H1 (cell line): Measurements from ENCODE around the gene SMYD3. TPM values are rescaled to one million over a fixed set of nuclear protein-coding genes. Genes with fewer than 3 reads are reported as not detected.

ENCODE experiments used
- CTCF ChIA-PET: fragments of 300-600 bp; sonication (Branson Sonifier 250); formaldehyde crosslinking; loops from one replicate; lab custom pipeline; 2021; ENCODE audit not compliant: partially characterized antibody; lab: Charles Lee
- POLR2A ChIA-PET: fragments of 300-600 bp; sonication (Branson Sonifier 250); formaldehyde crosslinking; loops from one replicate; lab custom pipeline; 2021; ENCODE audit warnings: inconsistent platforms; ENCODE audit not compliant: partially characterized antibody; lab: Charles Lee
- DNase-seq, 2 experiments: peaks; one replicate each; pipeline versions ENCODE4 v3.0.0 to v3.0.0-alpha.2; 2010 to 2022; ENCODE audit warnings: low spot score in 2 of 2, low read depth in 1 of 2, mixed read lengths in 1 of 2
- FAIRE-seq: peaks from 2 replicates; lab custom pipeline; 2011; peaks lifted over from hg19 to GRCh38; lab: Jason Lieb, UNC
- H2AFZ ChIP-seq: 2 replicates; pipeline ENCODE4 v1.8.1; 2012; ENCODE audit warnings: low read length, inconsistent platforms
- H2AK5ac ChIP-seq: 2 replicates; pipeline ENCODE4 v1.6.1; 2013; ENCODE audit warnings: low read depth, low read length
- H2BK120ac ChIP-seq: replicated peaks from 2 replicates; pipeline ENCODE3; 2013; ENCODE audit warnings: low read depth, low read length, inconsistent platforms
- H2BK12ac ChIP-seq: 2 replicates; pipeline ENCODE4 v1.6.1; 2013; ENCODE audit warnings: low read depth, low read length
- H2BK15ac ChIP-seq: 2 replicates; pipeline ENCODE4 v1.6.1; 2013; ENCODE audit warnings: low read length
- H2BK20ac ChIP-seq: 2 replicates; pipeline ENCODE4 v1.6.1; 2013; ENCODE audit warnings: low read length
- H2BK5ac ChIP-seq: 2 replicates; pipeline ENCODE4 v1.6.1; 2013; ENCODE audit warnings: low read depth, low read length
- H3K14ac ChIP-seq: 2 replicates; pipeline ENCODE4 v1.6.1; 2013; ENCODE audit warnings: inconsistent platforms; ENCODE audit not compliant: insufficient read length
- H3K18ac ChIP-seq: 2 replicates; pipeline ENCODE4 v1.6.1; 2013; ENCODE audit warnings: low read length; ENCODE audit errors: extremely low read depth
- H3K23ac ChIP-seq: 2 replicates; pipeline ENCODE4 v1.6.1; 2013; ENCODE audit warnings: inconsistent platforms; ENCODE audit not compliant: insufficient read length
- H3K23me2 ChIP-seq: 2 replicates; pipeline ENCODE4 v1.6.1; 2013; ENCODE audit warnings: low read depth, low read length
- H3K27ac ChIP-seq: 2 replicates; pipeline ENCODE4 v1.6.1; 2011; ENCODE audit warnings: low read depth, low read length, inconsistent platforms
- H3K27me3 ChIP-seq, 4 experiments: replicated peaks in 1 of 4; 1 replicate in 1 of 4; 2 replicates in 3 of 4; pipeline versions ENCODE4 v1.6.1 to v1.8.1; 2011 to 2013; ENCODE audit warnings: low read length in 3 of 4, mild to moderate bottlenecking in 3 of 4, inconsistent platforms in 2 of 4, mixed read lengths in 2 of 4, moderate library complexity in 1 of 4; ENCODE audit not compliant: control insufficient read depth in 3 of 4, insufficient read depth in 3 of 4; ENCODE audit errors: extremely low read depth in 1 of 4
- H3K36me3 ChIP-seq, 4 experiments: 2 replicates each; pipeline versions ENCODE4 v1.6.1 to v1.8.1; 2011 to 2013; ENCODE audit warnings: mild to moderate bottlenecking in 4 of 4, low read length in 3 of 4, moderate library complexity in 2 of 4, control low read depth in 1 of 4, inconsistent platforms in 1 of 4; ENCODE audit not compliant: insufficient read depth in 4 of 4, control insufficient read depth in 2 of 4
- H3K4ac ChIP-seq: replicated peaks from 2 replicates; pipeline ENCODE3; 2013; ENCODE audit warnings: low read length, low read depth, mixed read lengths, inconsistent platforms; ENCODE audit not compliant: insufficient read length
- H3K4me1 ChIP-seq, 4 experiments: replicated peaks in 1 of 4; 1 replicate in 1 of 4; 2 replicates in 3 of 4; pipeline versions ENCODE4 v1.6.1 to v1.8.1; 2011 to 2013; ENCODE audit warnings: low read length in 3 of 4, inconsistent platforms in 2 of 4, mixed read lengths in 1 of 4; ENCODE audit not compliant: insufficient read depth in 4 of 4, control insufficient read depth in 3 of 4
- H3K4me2 ChIP-seq, 2 experiments: 2 replicates each; pipeline versions ENCODE4 v1.6.1 to v1.8.1; 2011 to 2013; ENCODE audit warnings: low read depth in 2 of 2, low read length in 2 of 2, control low read depth in 1 of 2, inconsistent platforms in 1 of 2, mild to moderate bottlenecking in 1 of 2; ENCODE audit not compliant: insufficient read depth in 1 of 2
- H3K4me3 ChIP-seq, 4 experiments: fragments of 200-600, 300-600 bp in 1 of 4; sonication (generic), shearing (Covaris generic), sonication (Bioruptor Twin) in 1 of 4; 2 replicates each; pipeline versions ENCODE4 v1.5.1 to v1.8.1; 2011 to 2016; ENCODE audit warnings: low read length in 4 of 4, low read depth in 3 of 4, control low read depth in 2 of 4, inconsistent platforms in 2 of 4, mild to moderate bottlenecking in 2 of 4, mixed read lengths in 1 of 4, moderate library complexity in 1 of 4; ENCODE audit not compliant: insufficient read depth in 2 of 4; ENCODE audit errors: extremely low read depth in 1 of 4
- H3K56ac ChIP-seq: replicated peaks from 2 replicates; pipeline ENCODE3; 2013; ENCODE audit warnings: low read depth, mild to moderate bottlenecking, mixed read lengths, low read length, inconsistent platforms; ENCODE audit not compliant: insufficient read length
- H3K79me1 ChIP-seq: 2 replicates; pipeline ENCODE4 v1.6.1; 2013; ENCODE audit warnings: low read depth, low read length, control low read depth
- H3K79me2 ChIP-seq, 2 experiments: 2 replicates each; pipeline versions ENCODE4 v1.6.1 to v1.8.1; 2012 to 2013; ENCODE audit warnings: low read length in 2 of 2, mild to moderate bottlenecking in 2 of 2, inconsistent platforms in 1 of 2; ENCODE audit not compliant: insufficient read depth in 2 of 2, control insufficient read depth in 1 of 2
- H3K9ac ChIP-seq, 4 experiments: replicated peaks in 1 of 4; 1 replicate in 1 of 4; 2 replicates in 3 of 4; pipeline versions ENCODE4 v1.6.1 to v1.8.1; 2011 to 2013; ENCODE audit warnings: low read depth in 3 of 4, low read length in 3 of 4, control low read depth in 2 of 4, mild to moderate bottlenecking in 2 of 4, moderate library complexity in 2 of 4, inconsistent platforms in 1 of 4; ENCODE audit errors: extremely low read depth in 1 of 4
- H3K9me3 ChIP-seq, 2 experiments: 2 replicates each; pipeline versions ENCODE4 v1.6.1 to v1.8.1; 2012 to 2013; ENCODE audit warnings: mild to moderate bottlenecking in 2 of 2, moderate library complexity in 2 of 2, control low read depth in 1 of 2, inconsistent platforms in 1 of 2, low read depth in 1 of 2, low read length in 1 of 2, mixed read lengths in 1 of 2; ENCODE audit not compliant: insufficient read depth in 2 of 2
- H4K20me1 ChIP-seq, 2 experiments: replicated peaks in 1 of 2; 2 replicates each; pipeline versions ENCODE3 to v1.8.1; 2011 to 2013; ENCODE audit warnings: inconsistent platforms in 2 of 2, low read length in 2 of 2, mild to moderate bottlenecking in 1 of 2; ENCODE audit not compliant: insufficient read depth in 2 of 2, control insufficient read depth in 1 of 2
- H4K5ac ChIP-seq: 2 replicates; pipeline ENCODE4 v1.6.1; 2013; ENCODE audit warnings: low read length, low read depth, mixed read lengths, inconsistent platforms; ENCODE audit not compliant: insufficient read length
- H4K8ac ChIP-seq: 2 replicates; pipeline ENCODE4 v1.8.0; 2013; ENCODE audit warnings: mild to moderate bottlenecking, moderate library complexity, low read length, inconsistent platforms; ENCODE audit not compliant: insufficient read depth; ENCODE audit errors: extremely low read depth
- H4K91ac ChIP-seq: replicated peaks from 2 replicates; pipeline ENCODE3; 2013; ENCODE audit warnings: low read length, mixed read lengths, inconsistent platforms; ENCODE audit not compliant: insufficient read length
- CHD1 ChIP-seq: IDR thresholded peaks from 2 replicates; pipeline ENCODE4 v1.6.1; 2012; ENCODE audit warnings: low read depth, low read length, improper control_type of control experiment
- CREB1 ChIP-seq: IDR thresholded peaks from 2 replicates; pipeline ENCODE4 v1.6.1; 2012; ENCODE audit warnings: inconsistent platforms
- E2F6 ChIP-seq: IDR thresholded peaks from 2 replicates; pipeline ENCODE4 v1.6.1; 2012; ENCODE audit warnings: inconsistent platforms
- KDM4A ChIP-seq: IDR thresholded peaks from one replicate; pipeline ENCODE4 v1.7.1; 2012; ENCODE audit warnings: low read depth, mild to moderate bottlenecking, moderate library complexity, low read length, inconsistent platforms; ENCODE audit not compliant: severe bottlenecking
- SAP30 ChIP-seq: fragments of 300-600 bp; sonication (generic); IDR thresholded peaks from 2 replicates; pipeline ENCODE4 v1.7.1; 2012; ENCODE audit warnings: low read length, moderate library complexity, mild to moderate bottlenecking, inconsistent platforms; ENCODE audit not compliant: insufficient read depth, insufficient replicate concordance
- SIN3A ChIP-seq, 2 experiments: IDR thresholded peaks in 1 of 2; conservative IDR thresholded peaks in 1 of 2; 2 replicates each; pipeline ENCODE4 v1.6.1; 2011 to 2012; ENCODE audit warnings: low read length in 2 of 2, improper control_type of control experiment in 1 of 2, low read depth in 1 of 2, mild to moderate bottlenecking in 1 of 2
- SP1 ChIP-seq: IDR thresholded peaks from 2 replicates; pipeline ENCODE4 v1.6.1; 2011; ENCODE audit warnings: low read depth, low read length
- SP2 ChIP-seq: IDR thresholded peaks from 2 replicates; pipeline ENCODE4 v1.6.1; 2012; ENCODE audit warnings: mild to moderate bottlenecking, low read length, inconsistent platforms
- TEAD4 ChIP-seq: IDR thresholded peaks from 2 replicates; pipeline ENCODE4 v1.6.1; 2012; ENCODE audit warnings: low read depth, low read length, inconsistent platforms, mixed read lengths
- ZNF274 ChIP-seq: IDR thresholded peaks from 2 replicates; pipeline ENCODE4 v1.7.0; 2012; ENCODE audit warnings: low read length, borderline replicate concordance; ENCODE audit errors: extremely low read depth
- WGBS, 2 experiments: shearing (Covaris generic) in 1 of 2; methylation state at CpG; one replicate each; pipeline versions ENCODE4 v1.1.6 to v1.1.7; 2013 to 2015; ENCODE audit warnings: low lambda C conversion rate in 2 of 2, mixed read lengths in 2 of 2, inconsistent platforms in 1 of 2, low coverage in 1 of 2, missing lambda C conversion rate in 1 of 2; ENCODE audit not compliant: insufficient replicate concordance in 2 of 2, insufficient coverage in 1 of 2, insufficient read length in 1 of 2; ENCODE audit errors: extremely low coverage in 1 of 2, missing lambda C conversion rate in 1 of 2; 5-methylcytosine and 5-hydroxymethylcytosine counted together
- polyA plus RNA-seq, 7 experiments: library from polyadenylated mRNA; depleted of rRNA in 3 of 7; stranded (reverse) in 5 of 7; unstranded in 2 of 7; fragments of >200 nt in 5 of 7; fragments of 200-250 nt in 2 of 7; gene quantifications; 1 replicate in 5 of 7; 2 replicates in 1 of 7; 4 replicates in 1 of 7; pipeline versions ENCODE4 v1.2.1 to v1.2.3, GENCODE V29; 2011 to 2013; ENCODE audit warnings: missing spikeins in 2 of 7, mixed read lengths in 2 of 7
- total RNA-seq: library from RNA; stranded (reverse); fragmentation: NEBNext Ultra II Directional; extraction: Animal tissue kit (Norgen Biotek cat#: 25700); gene quantifications from 2 replicates; pipeline ENCODE4 v1.2.1, GENCODE V29; 2021

SMYD3 gene
- total and polyA plus RNA-seq, 2 of the 8 experiments (the other 6 are each of a cell fraction or from before 2014, with no cell fraction given): 17.3 to 25.4 TPM

- H4K8ac ChIP-seq: no peak overlapping the region
- no peak overlapping the region for H3K23ac ChIP-seq
- no peak overlapping the region for H3K14ac ChIP-seq
- H4K20me1 ChIP-seq: no peaks in the 10 kb centered on the region
- no peak overlapping the region for H3K9ac ChIP-seq
- WGBS, 2 experiments: 64% methylated on average over 4 of the region's 4 CpGs; no CpG with 5 or more reads in 1 of the 2 experiments
- no peak overlapping the region for H3K56ac ChIP-seq
- CTCF ChIA-PET: interaction anchor here (1.1 to 1.5 kb wide), 2 partner anchors 9 to 364 kb away, joined by 3 read pairs; no protein-coding TSS in a partner anchor
- H3K4me3 ChIP-seq: no peak overlapping the region
- H2BK12ac ChIP-seq: no peak overlapping the region
- DNase-seq (no peak), FAIRE-seq (no peak)
- H3K4me1 ChIP-seq: no peaks in the 10 kb centered on the region
- no peaks in the 10 kb centered on the region; the same call in 1 of the 2 replicates for H3K79me1 ChIP-seq
- H3K36me3 ChIP-seq: no peaks in the 10 kb centered on the region
- H3K27me3 ChIP-seq: no peaks in the 10 kb centered on the region
- H2AFZ ChIP-seq: no peak overlapping the region
- H2BK5ac ChIP-seq: no peak overlapping the region
- H3K4me2 ChIP-seq: no peak overlapping the region
- no peak overlapping the region for H4K91ac ChIP-seq
- H3K23me2 ChIP-seq: no peaks in the 10 kb centered on the region
- POLR2A ChIA-PET: interaction anchor here (0.7 kb wide), 1 partner anchor 25 kb away, joined by 3 read pairs; the partner anchor contains the start of gene SMYD3
- no peak overlapping the region for H3K4ac ChIP-seq
- H3K9me3 ChIP-seq: no peaks in the 10 kb centered on the region
- H3K27ac ChIP-seq: no peak overlapping the region
- no peak overlapping the region for H3K18ac ChIP-seq
- TF ChIP-seq SAP30 (no peak), CREB1 (no peak), KDM4A (no peak), TEAD4 (no peak), E2F6 (no peak), ZNF274 (no peak), SIN3A (conservative IDR thresholded peaks at IDR 0.05 in 1 of 2, IDR thresholded peaks at IDR 0.05 in 1 of 2; ENCODE audit: low read depth in 1 of 2, low read length in 2 of 2) (no peak), CHD1 (no peak), SP2 (no peak), SP1 (no peak)
- no peak overlapping the region for H2AK5ac ChIP-seq
- H2BK20ac ChIP-seq: no peak overlapping the region
- peaks cover 0 to 2% of the 10 kb centered on the region in 2 experiments; a peak in 1 of 4 replicates for H3K79me2 ChIP-seq
- no peak overlapping the region for H4K5ac ChIP-seq
- H2BK120ac ChIP-seq: no peak overlapping the region
- no peak overlapping the region for H2BK15ac ChIP-seq
These were observed 24.1 kb downstream of the SMYD3 start for GRCh38 chr1:246482805-246483568.
